ENCODE results near the gene PLCL2. TPM values are rescaled to one million over a fixed set of nuclear protein-coding genes. Genes with fewer than 3 reads are reported as not detected.

Gene PLCL2
- total RNA-seq, 1 experiment from 2014 or later: 32.1 TPM

DNA sequence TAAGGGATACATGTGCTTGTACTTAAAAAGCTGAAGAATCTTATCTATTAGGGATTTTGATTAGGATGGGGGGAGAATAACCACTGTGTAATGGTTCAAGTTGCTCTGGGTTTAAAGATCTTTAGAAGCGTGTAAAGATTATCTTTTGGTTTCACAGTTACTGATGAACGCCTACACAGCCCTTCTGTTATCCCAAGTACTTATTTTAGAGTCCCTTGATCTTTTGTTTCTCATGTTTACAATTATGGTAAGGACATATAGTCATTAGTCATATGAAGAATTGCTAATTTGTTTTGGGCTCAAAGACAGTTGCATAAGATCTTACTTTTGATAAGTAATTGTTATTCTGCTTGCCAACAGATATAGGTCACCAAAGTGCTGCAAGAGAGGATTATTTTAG is 160.1 kb downstream of the PLCL2 start:
- no peak overlapping the region for H3K14ac ChIP-seq (ENCODE audit: insufficient read depth, low read length)
- Mint-ChIP-seq H3K27ac (no peak overlapping the region), H3K4me3 (no peak overlapping the region), H3K27me3 (ENCODE audit: low read depth) (no peaks in the 10 kb centered on the region), H3K4me1 (peaks cover 37 to 41% of the 10 kb centered on the region in 2 experiments), H3K9me3 (no peaks in the 10 kb centered on the region), H3K36me3 (ENCODE audit: insufficient read depth in 1 of 3, low read depth in 3 of 3) (peaks cover 0 to 8% (median 4%) of the 10 kb centered on the region in 3 experiments; a peak in 2 of 7 replicates)
- no peaks in the 10 kb centered on the region for H3K79me2 ChIP-seq (ENCODE audit: insufficient read depth, low read length)
- no peaks in the 10 kb centered on the region for H3K4me1 ChIP-seq (ENCODE audit: insufficient read depth, low read length)
- H2BK15ac ChIP-seq (ENCODE audit: low read depth, low read length): no peak overlapping the region
- no peak overlapping the region for H2BK120ac ChIP-seq (ENCODE audit: low read depth, low read length, poor library complexity, severe bottlenecking)
- H3K9me3 ChIP-seq (ENCODE audit: control insufficient read depth, low read depth, low read length): no peaks in the 10 kb centered on the region
- no peaks in the 10 kb centered on the region for H3K23me2 ChIP-seq (ENCODE audit: insufficient read length, low read depth, low read length, poor library complexity, severe bottlenecking)
- no peak overlapping the region for H2AFZ ChIP-seq (ENCODE audit: low read length)
- H2BK5ac ChIP-seq (ENCODE audit: insufficient read length, low read length): no peak overlapping the region
- H4K5ac ChIP-seq (ENCODE audit: insufficient read length, low read depth, low read length): no peak overlapping the region
- H2BK12ac ChIP-seq (ENCODE audit: insufficient read length, low read depth, low read length): no peak overlapping the region
- H3K4ac ChIP-seq (ENCODE audit: low read depth, low read length): no peak overlapping the region
- no peak overlapping the region for H3K23ac ChIP-seq (ENCODE audit: insufficient read length, low read depth, low read length)
- no peak for DNase-seq
- no peak overlapping the region for H3K27ac ChIP-seq (ENCODE audit: insufficient read length, low read depth, low read length)
- WGBS (ENCODE audit: extremely low coverage, insufficient read length, low lambda C conversion rate): no CpG with 5 or more reads among the region's 2 CpGs
- H4K8ac ChIP-seq (replicated peaks; ENCODE audit: insufficient read length, low read depth, low read length): no peak overlapping the region
- H2AK5ac ChIP-seq (ENCODE audit: insufficient read length, low read length): no peak overlapping the region
- H2BK20ac ChIP-seq (ENCODE audit: low read depth, low read length, poor library complexity, severe bottlenecking): no peak overlapping the region
- H3T11ph ChIP-seq (ENCODE audit: low read length): no peak overlapping the region
- no peak overlapping the region for H3K4me2 ChIP-seq (ENCODE audit: insufficient read depth, insufficient read length, low read length)
- H3K18ac ChIP-seq (ENCODE audit: insufficient read length, low read depth, low read length): no peak overlapping the region
- H3K79me1 ChIP-seq (ENCODE audit: insufficient read depth, low read depth, low read length, poor library complexity, severe bottlenecking): no peaks in the 10 kb centered on the region
- TF ChIP-seq, protein P1, sequence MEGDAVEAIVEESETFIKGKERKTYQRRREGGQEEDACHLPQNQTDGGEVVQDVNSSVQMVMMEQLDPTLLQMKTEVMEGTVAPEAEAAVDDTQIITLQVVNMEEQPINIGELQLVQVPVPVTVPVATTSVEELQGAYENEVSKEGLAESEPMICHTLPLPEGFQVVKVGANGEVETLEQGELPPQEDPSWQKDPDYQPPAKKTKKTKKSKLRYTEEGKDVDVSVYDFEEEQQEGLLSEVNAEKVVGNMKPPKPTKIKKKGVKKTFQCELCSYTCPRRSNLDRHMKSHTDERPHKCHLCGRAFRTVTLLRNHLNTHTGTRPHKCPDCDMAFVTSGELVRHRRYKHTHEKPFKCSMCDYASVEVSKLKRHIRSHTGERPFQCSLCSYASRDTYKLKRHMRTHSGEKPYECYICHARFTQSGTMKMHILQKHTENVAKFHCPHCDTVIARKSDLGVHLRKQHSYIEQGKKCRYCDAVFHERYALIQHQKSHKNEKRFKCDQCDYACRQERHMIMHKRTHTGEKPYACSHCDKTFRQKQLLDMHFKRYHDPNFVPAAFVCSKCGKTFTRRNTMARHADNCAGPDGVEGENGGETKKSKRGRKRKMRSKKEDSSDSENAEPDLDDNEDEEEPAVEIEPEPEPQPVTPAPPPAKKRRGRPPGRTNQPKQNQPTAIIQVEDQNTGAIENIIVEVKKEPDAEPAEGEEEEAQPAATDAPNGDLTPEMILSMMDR (conservative IDR thresholded peaks at IDR 0.05): no peak
- H3K56ac ChIP-seq (ENCODE audit: insufficient read length, low read depth, low read length): no peak overlapping the region
- no peak overlapping the region for H3K9ac ChIP-seq (ENCODE audit: extremely low read depth, insufficient read length, low read length)
- no peaks in the 10 kb centered on the region for H4K20me1 ChIP-seq (ENCODE audit: control insufficient read depth, insufficient read depth, insufficient read length)
- no peaks in the 10 kb centered on the region; the same call in 1 of the 2 replicates for H3K27me3 ChIP-seq (ENCODE audit: insufficient read depth, low read length)
- no peak overlapping the region for H4K91ac ChIP-seq (ENCODE audit: insufficient read length, low read depth, low read length)
